Astrocyte of the cerebellum (primary cell): Measurements from ENCODE around the gene H2BK1.

Experiments
- DNase-seq: peaks from one replicate; pipeline ENCODE4 v3.0.0-alpha.2; 2011; ENCODE audit warnings: low read depth
- H3K4me3 ChIP-seq: 2 replicates; pipeline ENCODE4 v1.5.1; 2011; ENCODE audit warnings: mild to moderate bottlenecking, low read depth, low read length, moderate library complexity
- CTCF ChIP-seq: IDR thresholded peaks from 2 replicates; pipeline ENCODE4 v1.5.1; 2012; ENCODE audit warnings: low read length, low read depth, moderate library complexity, mild to moderate bottlenecking; ENCODE audit errors: missing control alignments
- in situ Hi-C: cut with HindIII; loops from 2 replicates; pipeline ENCODE4 v1.10.0; 2017; ENCODE audit warnings: low sequenced_read_pairs

The H2BK1 gene

GRCh38 chr7:151179287-151179860, 30.9 kb downstream of the H2BK1 start:
- no peak for DNase-seq
- H3K4me3 ChIP-seq = no peak overlapping the region
- no peak for TF ChIP-seq CTCF
- in situ Hi-C loops = no loop called here

- in situ Hi-C loops = no loop called here
- DNase-seq = no peak
- no peak for TF ChIP-seq CTCF
- H3K4me3 ChIP-seq = no peak overlapping the region
Observed at GRCh38 chr7:151178831-151179230, 31.5 kb downstream of the H2BK1 start.

GRCh38 chr7:151178236-151178635, 32.1 kb downstream of the H2BK1 start:
- DNase-seq = no peak
- TF ChIP-seq CTCF = no peak
- H3K4me3 ChIP-seq = no peak overlapping the region
- in situ Hi-C loops = no loop called here

- in situ Hi-C loops = no loop called here
- TF ChIP-seq CTCF = no peak
- DNase-seq = no peak
Observed at GRCh38 chr7:151177310-151177709, 33.0 kb downstream of the H2BK1 start.

GRCh38 chr7:151176401-151176800, 33.9 kb downstream of the H2BK1 start:
- DNase-seq = no peak
- in situ Hi-C loops = no loop called here
- TF ChIP-seq CTCF = no peak
- no peak overlapping the region for H3K4me3 ChIP-seq

More at GRCh38 chr7:151177310-151177709, 33.0 kb downstream of the H2BK1 start:
- no peak overlapping the region for H3K4me3 ChIP-seq

- DNase-seq = no peak
- no peak overlapping the region for H3K4me3 ChIP-seq
- TF ChIP-seq CTCF = no peak
- in situ Hi-C loops = no loop called here
Observed at GRCh38 chr7:151175793-151176311, 34.4 kb downstream of the H2BK1 start.
